ENCODE results near the gene RAET1G.

DNA sequence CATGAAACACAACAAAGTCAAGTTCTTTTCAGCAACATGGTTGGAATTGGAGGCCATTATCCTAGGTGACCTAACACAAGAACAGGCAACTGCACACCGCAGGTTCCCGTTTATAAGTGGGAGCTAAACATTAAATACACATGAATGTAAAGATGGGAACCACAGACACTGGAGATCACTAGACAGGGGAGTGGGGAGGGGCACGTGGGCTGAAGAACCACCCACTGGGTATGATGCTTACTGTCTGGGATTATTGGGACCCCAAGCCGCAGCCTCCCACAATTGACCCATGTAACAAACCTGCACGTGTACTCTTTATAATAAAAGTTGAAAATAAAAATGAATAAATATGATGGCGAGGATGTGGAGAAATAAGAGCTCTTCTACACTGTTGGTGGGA lies 8.6 kb upstream of the RAET1G start:
- TF ChIP-seq, protein P1, sequence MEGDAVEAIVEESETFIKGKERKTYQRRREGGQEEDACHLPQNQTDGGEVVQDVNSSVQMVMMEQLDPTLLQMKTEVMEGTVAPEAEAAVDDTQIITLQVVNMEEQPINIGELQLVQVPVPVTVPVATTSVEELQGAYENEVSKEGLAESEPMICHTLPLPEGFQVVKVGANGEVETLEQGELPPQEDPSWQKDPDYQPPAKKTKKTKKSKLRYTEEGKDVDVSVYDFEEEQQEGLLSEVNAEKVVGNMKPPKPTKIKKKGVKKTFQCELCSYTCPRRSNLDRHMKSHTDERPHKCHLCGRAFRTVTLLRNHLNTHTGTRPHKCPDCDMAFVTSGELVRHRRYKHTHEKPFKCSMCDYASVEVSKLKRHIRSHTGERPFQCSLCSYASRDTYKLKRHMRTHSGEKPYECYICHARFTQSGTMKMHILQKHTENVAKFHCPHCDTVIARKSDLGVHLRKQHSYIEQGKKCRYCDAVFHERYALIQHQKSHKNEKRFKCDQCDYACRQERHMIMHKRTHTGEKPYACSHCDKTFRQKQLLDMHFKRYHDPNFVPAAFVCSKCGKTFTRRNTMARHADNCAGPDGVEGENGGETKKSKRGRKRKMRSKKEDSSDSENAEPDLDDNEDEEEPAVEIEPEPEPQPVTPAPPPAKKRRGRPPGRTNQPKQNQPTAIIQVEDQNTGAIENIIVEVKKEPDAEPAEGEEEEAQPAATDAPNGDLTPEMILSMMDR (conservative IDR thresholded peaks at IDR 0.05), result no peak
- TF ChIP-seq ZFX (IDR thresholded peaks at IDR 0.05), result no peak

All from C4-2B (cell line).